ENCODE results near the gene AK8.

Gene AK8

GRCh38 chr9:132708239-132708638, 169.8 kb downstream of the AK8 start:
- H3K4me3 ChIP-seq (ENCODE audit: low read depth, low read length): no peak overlapping the region
- no peak overlapping the region for H4K91ac ChIP-seq (ENCODE audit: low read depth, low read length)
- no peak overlapping the region for H3K27ac ChIP-seq (ENCODE audit: low read depth, low read length)
- no peak overlapping the region for H3K9ac ChIP-seq (ENCODE audit: low read length)
- H3K36me3 ChIP-seq (ENCODE audit: control insufficient read depth in 1 of 2, insufficient read depth in 2 of 2, low read length in 2 of 2): no peaks in the 10 kb centered on the region
- no peak overlapping the region for H2AK5ac ChIP-seq (ENCODE audit: low read length)
- no peak overlapping the region for H4K12ac ChIP-seq (ENCODE audit: low read depth, low read length)
- H2BK12ac ChIP-seq (ENCODE audit: low read length): no peak overlapping the region
- H3K18ac ChIP-seq (ENCODE audit: low read length): no peak overlapping the region
- no peak overlapping the region for H2BK120ac ChIP-seq (ENCODE audit: insufficient read depth, low read length, poor library complexity)
- H3K23ac ChIP-seq (ENCODE audit: low read length): no peak overlapping the region
- H3K14ac ChIP-seq (ENCODE audit: low read length): no peak overlapping the region
- no peak for DNase-seq
- no peaks in the 10 kb centered on the region for H3K79me1 ChIP-seq (ENCODE audit: low read length)
- H3K27me3 ChIP-seq (ENCODE audit: insufficient read depth, low read length): no peaks in the 10 kb centered on the region
- no peaks in the 10 kb centered on the region for H3K79me2 ChIP-seq (ENCODE audit: control insufficient read depth, insufficient read depth, low read length, poor library complexity)
- no peak overlapping the region for H2BK5ac ChIP-seq (ENCODE audit: low read depth, low read length, poor library complexity)
- no peak overlapping the region for H3K4me2 ChIP-seq (ENCODE audit: low read length)
- H3K4me1 ChIP-seq (ENCODE audit: control insufficient read depth in 1 of 2, insufficient read depth in 2 of 2, low read length in 2 of 2): no peaks in the 10 kb centered on the region
- peaks cover 2% of the 10 kb centered on the region for H3K9me3 ChIP-seq (ENCODE audit: insufficient read depth, low read depth, low read length)
- no peak overlapping the region for H2AFZ ChIP-seq (ENCODE audit: insufficient read depth, low read length, poor library complexity)
- no CpG with 5 or more reads among the region's 8 CpGs for WGBS (ENCODE audit: extremely low coverage, insufficient coverage, insufficient read length)
- H3K4ac ChIP-seq (ENCODE audit: low read depth, low read length): no peak overlapping the region
- no peak overlapping the region for H4K8ac ChIP-seq (ENCODE audit: low read depth, low read length)

- H4K8ac ChIP-seq (ENCODE audit: low read depth, low read length): no peak overlapping the region
- no peak overlapping the region for H2BK5ac ChIP-seq (ENCODE audit: low read depth, low read length, poor library complexity)
- H3K36me3 ChIP-seq (ENCODE audit: control insufficient read depth in 1 of 2, insufficient read depth in 2 of 2, low read length in 2 of 2): no peaks in the 10 kb centered on the region
- no peak overlapping the region for H4K91ac ChIP-seq (ENCODE audit: low read depth, low read length)
- H3K4me2 ChIP-seq (ENCODE audit: low read length): no peak overlapping the region
- WGBS (ENCODE audit: extremely low coverage, insufficient coverage, insufficient read length): no CpG with 5 or more reads among the region's 2 CpGs
- no peak overlapping the region for H2AFZ ChIP-seq (ENCODE audit: insufficient read depth, low read length, poor library complexity)
- H3K4me3 ChIP-seq (ENCODE audit: low read depth, low read length): no peak overlapping the region
- H3K4me1 ChIP-seq (ENCODE audit: control insufficient read depth in 1 of 2, insufficient read depth in 2 of 2, low read length in 2 of 2): no peaks in the 10 kb centered on the region
- no peak overlapping the region for H2BK120ac ChIP-seq (ENCODE audit: insufficient read depth, low read length, poor library complexity)
- no peak overlapping the region for H4K12ac ChIP-seq (ENCODE audit: low read depth, low read length)
- peaks cover 2% of the 10 kb centered on the region for H3K9me3 ChIP-seq (ENCODE audit: insufficient read depth, low read depth, low read length)
- H3K9ac ChIP-seq (ENCODE audit: low read length): no peak overlapping the region
- no peak overlapping the region for H3K18ac ChIP-seq (ENCODE audit: low read length)
- H2AK5ac ChIP-seq (ENCODE audit: low read length): no peak overlapping the region
- no peak overlapping the region for H3K4ac ChIP-seq (ENCODE audit: low read depth, low read length)
- no peaks in the 10 kb centered on the region for H3K79me1 ChIP-seq (ENCODE audit: low read length)
- no peak overlapping the region for H3K23ac ChIP-seq (ENCODE audit: low read length)
- H2BK12ac ChIP-seq (ENCODE audit: low read length): no peak overlapping the region
- H3K79me2 ChIP-seq (ENCODE audit: control insufficient read depth, insufficient read depth, low read length, poor library complexity): no peaks in the 10 kb centered on the region
- DNase-seq: no peak
- H3K27ac ChIP-seq (ENCODE audit: low read depth, low read length): no peak overlapping the region
- no peak overlapping the region for H3K14ac ChIP-seq (ENCODE audit: low read length)
- no peaks in the 10 kb centered on the region for H3K27me3 ChIP-seq (ENCODE audit: insufficient read depth, low read length)
Observed at GRCh38 chr9:132703336-132703735, 174.7 kb downstream of the AK8 start.

GRCh38 chr9:132702254-132702653, 175.8 kb downstream of the AK8 start:
- H4K91ac ChIP-seq (ENCODE audit: low read depth, low read length): no peak overlapping the region
- H3K79me2 ChIP-seq (ENCODE audit: control insufficient read depth, insufficient read depth, low read length, poor library complexity): no peaks in the 10 kb centered on the region
- H3K9me3 ChIP-seq (ENCODE audit: insufficient read depth, low read depth, low read length): peaks cover 2% of the 10 kb centered on the region
- H3K27me3 ChIP-seq (ENCODE audit: insufficient read depth, low read length): no peaks in the 10 kb centered on the region
- no peaks in the 10 kb centered on the region for H3K4me1 ChIP-seq (ENCODE audit: control insufficient read depth in 1 of 2, insufficient read depth in 2 of 2, low read length in 2 of 2)
- H3K27ac ChIP-seq (ENCODE audit: low read depth, low read length): no peak overlapping the region
- no peak overlapping the region for H2AK5ac ChIP-seq (ENCODE audit: low read length)
- no peak overlapping the region for H2AFZ ChIP-seq (ENCODE audit: insufficient read depth, low read length, poor library complexity)
- no peak overlapping the region for H3K23ac ChIP-seq (ENCODE audit: low read length)
- no peak overlapping the region for H3K18ac ChIP-seq (ENCODE audit: low read length)
- no peak overlapping the region for H3K14ac ChIP-seq (ENCODE audit: low read length)
- no peak overlapping the region for H2BK12ac ChIP-seq (ENCODE audit: low read length)
- H3K9ac ChIP-seq (ENCODE audit: low read length): no peak overlapping the region
- no peak overlapping the region for H4K8ac ChIP-seq (ENCODE audit: low read depth, low read length)
- H2BK120ac ChIP-seq (ENCODE audit: insufficient read depth, low read length, poor library complexity): no peak overlapping the region
- no peaks in the 10 kb centered on the region for H3K79me1 ChIP-seq (ENCODE audit: low read length)
- H2BK5ac ChIP-seq (ENCODE audit: low read depth, low read length, poor library complexity): no peak overlapping the region
- no CpG with 5 or more reads among the region's 1 CpG for whole genome bisulfite sequencing (ENCODE audit: extremely low coverage, insufficient coverage, insufficient read length)
- DNase-seq: no peak
- H3K4me3 ChIP-seq (ENCODE audit: low read depth, low read length): no peak overlapping the region
- H4K12ac ChIP-seq (ENCODE audit: low read depth, low read length): no peak overlapping the region
- no peak overlapping the region for H3K4ac ChIP-seq (ENCODE audit: low read depth, low read length)
- H3K36me3 ChIP-seq (ENCODE audit: control insufficient read depth in 1 of 2, insufficient read depth in 2 of 2, low read length in 2 of 2): no peaks in the 10 kb centered on the region
- no peak overlapping the region for H3K4me2 ChIP-seq (ENCODE audit: low read length)

GRCh38 chr9:132699956-132700355, 178.1 kb downstream of the AK8 start:
- Histone ChIP-seq H3K23ac (ENCODE audit: low read length) (no peak overlapping the region), H2AK5ac (ENCODE audit: low read length) (no peak overlapping the region), H3K36me3 (ENCODE audit: control insufficient read depth in 1 of 2, insufficient read depth in 2 of 2, low read length in 2 of 2) (no peaks in the 10 kb centered on the region), H3K14ac (ENCODE audit: low read length) (no peak overlapping the region), H2BK120ac (ENCODE audit: insufficient read depth, low read length, poor library complexity) (no peak overlapping the region), H2BK5ac (ENCODE audit: low read depth, low read length, poor library complexity) (no peak overlapping the region), H4K12ac (ENCODE audit: low read depth, low read length) (no peak overlapping the region), H3K9ac (ENCODE audit: low read length) (no peak overlapping the region), H3K9me3 (ENCODE audit: insufficient read depth, low read depth, low read length) (no peaks in the 10 kb centered on the region), H2AFZ (ENCODE audit: insufficient read depth, low read length, poor library complexity) (no peak overlapping the region), H3K4me1 (ENCODE audit: control insufficient read depth in 1 of 2, insufficient read depth in 2 of 2, low read length in 2 of 2) (no peaks in the 10 kb centered on the region), H3K27me3 (ENCODE audit: insufficient read depth, low read length) (no peaks in the 10 kb centered on the region), H3K79me2 (ENCODE audit: control insufficient read depth, insufficient read depth, low read length, poor library complexity) (no peaks in the 10 kb centered on the region), H4K8ac (ENCODE audit: low read depth, low read length) (no peak overlapping the region), H3K27ac (ENCODE audit: low read depth, low read length) (no peak overlapping the region), H2BK12ac (ENCODE audit: low read length) (no peak overlapping the region), H3K79me1 (ENCODE audit: low read length) (no peaks in the 10 kb centered on the region), H3K18ac (ENCODE audit: low read length) (no peak overlapping the region), H3K4ac (ENCODE audit: low read depth, low read length) (no peak overlapping the region), H4K91ac (ENCODE audit: low read depth, low read length) (no peak overlapping the region), H3K4me3 (ENCODE audit: low read depth, low read length) (no peak overlapping the region), H3K4me2 (ENCODE audit: low read length) (no peak overlapping the region)
- DNase-seq: no peak
- WGBS (ENCODE audit: extremely low coverage, insufficient coverage, insufficient read length): no CpG with 5 or more reads among the region's 1 CpG
